K562 (cell line): ENCODE data around the gene BROX. TPM values are rescaled to one million over a fixed set of nuclear protein-coding genes. Genes with fewer than 3 reads are reported as not detected.
A peak's percentile ranks its signal among the peaks of the same experiment; 100 is the strongest.

Experiments used
- ASH1L ChIP-seq: fragments of 450-650 bp; IDR thresholded peaks from 2 replicates; pipeline ENCODE4 v1.6.1; 2018; ENCODE audit warnings: borderline replicate concordance, mild to moderate bottlenecking, low read depth; ENCODE audit not compliant: partially characterized antibody
- CBX3 ChIP-seq, 2 experiments: IDR thresholded peaks; 1 replicate in 1 of 2; 2 replicates in 1 of 2; pipeline ENCODE4 v1.6.1; 2012; ENCODE audit warnings: inconsistent platforms in 2 of 2, low read length in 2 of 2, borderline replicate concordance in 1 of 2, control low read depth in 1 of 2
- KDM1A ChIP-seq, 2 experiments: fragments of 450-650 bp; IDR thresholded peaks; 2 replicates each; pipeline ENCODE4 v1.6.1; 2016; ENCODE audit warnings: mild to moderate bottlenecking in 2 of 2
- LEF1 ChIP-seq: fragments of 450-650 bp; IDR thresholded peaks from 2 replicates; pipeline ENCODE4 v1.6.1; 2016; ENCODE audit warnings: mild to moderate bottlenecking
- MXI1 ChIP-seq: IDR thresholded peaks from 2 replicates; pipeline ENCODE4 v1.6.1; 2011; ENCODE audit warnings: low read depth, mild to moderate bottlenecking, improper control_type of control experiment, low read length
- NCOA1 ChIP-seq: fragments of 450-650 bp; IDR thresholded peaks from 2 replicates; pipeline ENCODE4 v1.6.1; 2016; ENCODE audit warnings: low read depth
- NR2F6 ChIP-seq: fragments of 450-650 bp; formaldehyde crosslinking; IDR thresholded peaks from 2 replicates; pipeline ENCODE4 v1.4.0; 2020; ENCODE audit warnings: mild to moderate bottlenecking
- PHB ChIP-seq: fragments of 250-450 bp; sonication (Bioruptor Pico); IDR thresholded peaks from 2 replicates; pipeline ENCODE4 v1.5.0; 2021
- RBM14 ChIP-seq: fragments of 200-400 bp; formaldehyde crosslinking; IDR thresholded peaks from 2 replicates; pipeline ENCODE4 v1.6.1; 2018; ENCODE audit warnings: low read depth, mild to moderate bottlenecking, low read length, moderate library complexity, borderline replicate concordance; ENCODE audit not compliant: insufficient read depth
- RBM17 ChIP-seq: fragments of 200-400 bp; formaldehyde crosslinking; IDR thresholded peaks from 2 replicates; pipeline ENCODE4 v1.6.1; 2017; ENCODE audit warnings: low read depth, mild to moderate bottlenecking, low read length, borderline replicate concordance
- RBM25 ChIP-seq: fragments of 200-400 bp; formaldehyde crosslinking; IDR thresholded peaks from 2 replicates; pipeline ENCODE4 v1.6.1; 2018; ENCODE audit warnings: low read length, low read depth, moderate library complexity; ENCODE audit not compliant: severe bottlenecking
- RCOR1 ChIP-seq, 2 experiments: IDR thresholded peaks; 2 replicates each; pipeline ENCODE4 v1.6.1; 2012; ENCODE audit warnings: low read depth in 2 of 2, low read length in 2 of 2, borderline replicate concordance in 1 of 2, improper control_type of control experiment in 1 of 2
- RUNX1 ChIP-seq: sonication (generic); IDR thresholded peaks from 2 replicates; pipeline ENCODE4 v1.6.1; 2016; ENCODE audit warnings: antibody characterized with exemption, low read depth
- SMARCA5 ChIP-seq: fragments of 450-650 bp; IDR thresholded peaks from 2 replicates; pipeline ENCODE4 v1.6.1; 2016
- SMARCC2 ChIP-seq: fragments of 450-650 bp; IDR thresholded peaks from 2 replicates; pipeline ENCODE4 v1.6.1; 2017; ENCODE audit warnings: antibody characterized with exemption, moderate library complexity, mild to moderate bottlenecking, low read depth
- SPI1 ChIP-seq: IDR thresholded peaks from 2 replicates; pipeline ENCODE4 v1.6.1; 2011; ENCODE audit warnings: low read depth, low read length, control low read depth, borderline replicate concordance
- TRIM24 ChIP-seq, 2 experiments: fragments of 450-650 bp; IDR thresholded peaks; 2 replicates each; pipeline ENCODE4 v1.6.1; 2016
- TRIM28 ChIP-seq: fragments of 450-650 bp; IDR thresholded peaks from 2 replicates; pipeline ENCODE4 v1.6.1; 2017
- ZEB2 ChIP-seq: fragments of 450-650 bp; IDR thresholded peaks from 2 replicates; pipeline ENCODE4 v1.6.1; 2016
- ZNF224 ChIP-seq: sonication (generic); formaldehyde crosslinking; IDR thresholded peaks from 2 replicates; pipeline ENCODE4 v1.8.0; 2022; ENCODE audit warnings: mild to moderate bottlenecking, missing genetic modification reagents
- ZNF551 ChIP-seq: fragments of 250-450 bp; sonication (Bioruptor Pico); IDR thresholded peaks from 2 replicates; pipeline ENCODE4 v1.5.0; 2021; ENCODE audit warnings: mild to moderate bottlenecking, moderate library complexity
- ZNF699 ChIP-seq: fragments of 250-450 bp; sonication (Bioruptor Pico); IDR thresholded peaks from 2 replicates; pipeline ENCODE4 v1.8.0; 2021; ENCODE audit warnings: mild to moderate bottlenecking, moderate library complexity; ENCODE audit not compliant: insufficient replicate concordance
- polyA plus RNA-seq, 8 experiments: library from polyadenylated mRNA; depleted of rRNA in 4 of 8; stranded (reverse) in 5 of 8; unstranded in 3 of 8; fragments of >200 nt; fragmentation: Nextera tagmentation in 2 of 8; fragmentation: Illumina TruSeq in 1 of 8; extraction: Ambion mirVana in 2 of 8; extraction: Trizol in 1 of 8; gene quantifications; 2 replicates each; pipeline versions ENCODE4 v1.2.1 to v1.2.3, GENCODE V29; 2011 to 2014; ENCODE audit warnings: inconsistent platforms in 1 of 8, missing spikeins in 1 of 8
- total RNA-seq, 7 experiments: library from RNA; depleted of rRNA in 6 of 7; stranded (reverse); fragments of >200 nt in 6 of 7; fragmentation: Illumina TruSeq in 2 of 7; extraction: Trizol in 2 of 7; gene quantifications; 2 replicates each; pipeline versions ENCODE4 v1.2.1 to v1.2.3, GENCODE V29; 2011 to 2021; ENCODE audit warnings: low replicate concordance in 1 of 7
- TF ChIP-seq, protein P1 (sequence below): sonication (generic); formaldehyde crosslinking; IDR thresholded peaks from 2 replicates; pipeline ENCODE4 v1.8.0; 2022; ENCODE audit warnings: mild to moderate bottlenecking, missing genetic modification reagents, borderline replicate concordance
- TF ChIP-seq, protein P2 (sequence below), 3 experiments: IDR thresholded peaks in 2 of 3; conservative IDR thresholded peaks in 1 of 3; 2 replicates each; pipeline ENCODE4 v1.5.1; 2011 to 2012; ENCODE audit warnings: low read length in 3 of 3, mild to moderate bottlenecking in 3 of 3, control low read depth in 2 of 3, improper control_type of control experiment in 1 of 3, inconsistent platforms in 1 of 3, low read depth in 1 of 3, mixed read lengths in 1 of 3, moderate library complexity in 1 of 3; ENCODE audit not compliant: insufficient read depth in 2 of 3
- TF ChIP-seq, protein P3 (sequence below): fragments of 450-650 bp; formaldehyde crosslinking; IDR thresholded peaks from 2 replicates; pipeline ENCODE4 v1.4.0; 2020; ENCODE audit warnings: mild to moderate bottlenecking, moderate library complexity
- TF ChIP-seq, protein P4 (sequence below): fragments of 450-650 bp; IDR thresholded peaks from 2 replicates; pipeline ENCODE4 v1.6.1; 2016

BROX gene
- total and polyA plus RNA-seq, 9 of the 15 experiments (the other 6 are each of a cell fraction or from before 2014, with no cell fraction given): 9.4 to 153 (median 45.1) TPM

DNA sequence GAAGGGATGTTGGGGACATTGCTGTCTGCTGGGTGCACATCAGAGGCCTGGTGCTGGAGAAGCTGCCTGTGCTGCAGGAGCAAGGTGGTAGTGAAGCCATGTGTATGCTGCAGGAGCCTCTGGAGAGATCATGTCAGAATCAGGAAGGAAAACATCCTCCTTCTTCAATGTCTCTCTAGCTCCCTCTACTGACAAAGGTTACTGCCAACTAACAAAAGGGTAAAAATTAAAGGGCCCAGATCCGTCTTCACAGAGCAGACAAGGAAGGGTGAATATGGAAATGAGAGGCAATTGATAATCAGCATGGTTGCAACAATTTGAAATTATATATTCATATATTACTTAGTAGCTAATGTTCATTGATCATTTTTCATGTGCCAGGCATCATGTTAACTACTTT lies 56.8 kb downstream of the BROX start (continued):
- TF ChIP-seq, protein P1, sequence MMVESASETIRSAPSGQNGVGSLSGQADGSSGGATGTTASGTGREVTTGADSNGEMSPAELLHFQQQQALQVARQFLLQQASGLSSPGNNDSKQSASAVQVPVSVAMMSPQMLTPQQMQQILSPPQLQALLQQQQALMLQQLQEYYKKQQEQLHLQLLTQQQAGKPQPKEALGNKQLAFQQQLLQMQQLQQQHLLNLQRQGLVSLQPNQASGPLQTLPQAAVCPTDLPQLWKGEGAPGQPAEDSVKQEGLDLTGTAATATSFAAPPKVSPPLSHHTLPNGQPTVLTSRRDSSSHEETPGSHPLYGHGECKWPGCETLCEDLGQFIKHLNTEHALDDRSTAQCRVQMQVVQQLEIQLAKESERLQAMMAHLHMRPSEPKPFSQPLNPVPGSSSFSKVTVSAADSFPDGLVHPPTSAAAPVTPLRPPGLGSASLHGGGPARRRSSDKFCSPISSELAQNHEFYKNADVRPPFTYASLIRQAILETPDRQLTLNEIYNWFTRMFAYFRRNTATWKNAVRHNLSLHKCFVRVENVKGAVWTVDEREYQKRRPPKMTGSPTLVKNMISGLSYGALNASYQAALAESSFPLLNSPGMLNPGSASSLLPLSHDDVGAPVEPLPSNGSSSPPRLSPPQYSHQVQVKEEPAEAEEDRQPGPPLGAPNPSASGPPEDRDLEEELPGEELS: no peak
- no peak for TF ChIP-seq ASH1L
- peak in 1 of 2 experiments; percentile 99; a peak in 2 of 3 replicates for TF ChIP-seq CBX3 (IDR thresholded peaks at IDR 0.05; ENCODE audit: borderline replicate concordance in 1 of 2, low read length in 2 of 2)
- no peak for TF ChIP-seq PHB (CRISPR knock-in tag)
- no peak for TF ChIP-seq RUNX1
- TF ChIP-seq LEF1: no peak
- TF ChIP-seq, protein P2, sequence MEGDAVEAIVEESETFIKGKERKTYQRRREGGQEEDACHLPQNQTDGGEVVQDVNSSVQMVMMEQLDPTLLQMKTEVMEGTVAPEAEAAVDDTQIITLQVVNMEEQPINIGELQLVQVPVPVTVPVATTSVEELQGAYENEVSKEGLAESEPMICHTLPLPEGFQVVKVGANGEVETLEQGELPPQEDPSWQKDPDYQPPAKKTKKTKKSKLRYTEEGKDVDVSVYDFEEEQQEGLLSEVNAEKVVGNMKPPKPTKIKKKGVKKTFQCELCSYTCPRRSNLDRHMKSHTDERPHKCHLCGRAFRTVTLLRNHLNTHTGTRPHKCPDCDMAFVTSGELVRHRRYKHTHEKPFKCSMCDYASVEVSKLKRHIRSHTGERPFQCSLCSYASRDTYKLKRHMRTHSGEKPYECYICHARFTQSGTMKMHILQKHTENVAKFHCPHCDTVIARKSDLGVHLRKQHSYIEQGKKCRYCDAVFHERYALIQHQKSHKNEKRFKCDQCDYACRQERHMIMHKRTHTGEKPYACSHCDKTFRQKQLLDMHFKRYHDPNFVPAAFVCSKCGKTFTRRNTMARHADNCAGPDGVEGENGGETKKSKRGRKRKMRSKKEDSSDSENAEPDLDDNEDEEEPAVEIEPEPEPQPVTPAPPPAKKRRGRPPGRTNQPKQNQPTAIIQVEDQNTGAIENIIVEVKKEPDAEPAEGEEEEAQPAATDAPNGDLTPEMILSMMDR (IDR thresholded peaks at IDR 0.05 in 2 of 3, conservative IDR thresholded peaks at IDR 0.05 in 1 of 3; ENCODE audit: insufficient read depth in 2 of 3, low read depth in 1 of 3, low read length in 3 of 3): peak; percentile 37 to 47 (median 38); a peak in 5 of 6 replicates
- peak; percentile 89 for TF ChIP-seq RBM25
- TF ChIP-seq SMARCC2: no peak
- TF ChIP-seq MXI1: no peak
- TF ChIP-seq TRIM24 (IDR thresholded peaks at IDR 0.05): peak; percentile 25 to 58; a peak in 1 of 4 replicates
- no peak for TF ChIP-seq SPI1
- TF ChIP-seq SMARCA5: peak; percentile 82; the same call in 1 of the 2 replicates
- peak; percentile 95 for TF ChIP-seq ZNF699
- TF ChIP-seq KDM1A (IDR thresholded peaks at IDR 0.05): peak in 1 of 2 experiments; percentile 63; a peak in 2 of 4 replicates
- no peak for TF ChIP-seq RBM14
- peak in 1 of 2 experiments; percentile 19; a peak in 1 of 4 replicates for TF ChIP-seq RCOR1 (IDR thresholded peaks at IDR 0.05; ENCODE audit: borderline replicate concordance in 1 of 2, low read depth in 2 of 2, low read length in 2 of 2)
- no peak for TF ChIP-seq ZNF551 (CRISPR knock-in tag)
- TF ChIP-seq TRIM28: peak; percentile 95
- TF ChIP-seq, protein P3, sequence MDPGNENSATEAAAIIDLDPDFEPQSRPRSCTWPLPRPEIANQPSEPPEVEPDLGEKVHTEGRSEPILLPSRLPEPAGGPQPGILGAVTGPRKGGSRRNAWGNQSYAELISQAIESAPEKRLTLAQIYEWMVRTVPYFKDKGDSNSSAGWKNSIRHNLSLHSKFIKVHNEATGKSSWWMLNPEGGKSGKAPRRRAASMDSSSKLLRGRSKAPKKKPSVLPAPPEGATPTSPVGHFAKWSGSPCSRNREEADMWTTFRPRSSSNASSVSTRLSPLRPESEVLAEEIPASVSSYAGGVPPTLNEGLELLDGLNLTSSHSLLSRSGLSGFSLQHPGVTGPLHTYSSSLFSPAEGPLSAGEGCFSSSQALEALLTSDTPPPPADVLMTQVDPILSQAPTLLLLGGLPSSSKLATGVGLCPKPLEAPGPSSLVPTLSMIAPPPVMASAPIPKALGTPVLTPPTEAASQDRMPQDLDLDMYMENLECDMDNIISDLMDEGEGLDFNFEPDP (CRISPR knock-in tag): no peak
- TF ChIP-seq RBM17: no peak
- no peak for TF ChIP-seq ZEB2
- TF ChIP-seq, protein P4, sequence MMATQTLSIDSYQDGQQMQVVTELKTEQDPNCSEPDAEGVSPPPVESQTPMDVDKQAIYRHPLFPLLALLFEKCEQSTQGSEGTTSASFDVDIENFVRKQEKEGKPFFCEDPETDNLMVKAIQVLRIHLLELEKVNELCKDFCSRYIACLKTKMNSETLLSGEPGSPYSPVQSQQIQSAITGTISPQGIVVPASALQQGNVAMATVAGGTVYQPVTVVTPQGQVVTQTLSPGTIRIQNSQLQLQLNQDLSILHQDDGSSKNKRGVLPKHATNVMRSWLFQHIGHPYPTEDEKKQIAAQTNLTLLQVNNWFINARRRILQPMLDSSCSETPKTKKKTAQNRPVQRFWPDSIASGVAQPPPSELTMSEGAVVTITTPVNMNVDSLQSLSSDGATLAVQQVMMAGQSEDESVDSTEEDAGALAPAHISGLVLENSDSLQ: no peak
- TF ChIP-seq NCOA1: no peak
- TF ChIP-seq ZNF224 (CRISPR knock-in tag): no peak
- no peak for TF ChIP-seq NR2F6
